GM23248 (cell line): ENCODE results near the gene KCTD1. TPM values are rescaled to one million over a fixed set of nuclear protein-coding genes. Genes with fewer than 3 reads are reported as not detected.

ENCODE experiments used
- DNase-seq: peaks from one replicate; pipeline ENCODE4 v3.0.0-alpha.2; 2015
- H2AFZ ChIP-seq: fragments of 200-600 bp; sonication (generic); 2 replicates; pipeline ENCODE4 v1.6.1; 2016; ENCODE audit warnings: antibody characterized with exemption
- H3F3A ChIP-seq: fragments of 200-600 bp; sonication (generic); 2 replicates; pipeline ENCODE4 v1.6.1; 2016; ENCODE audit warnings: mild to moderate bottlenecking, antibody characterized with exemption, mixed run types; ENCODE audit not compliant: insufficient read depth
- H3K27ac ChIP-seq: fragments of 200-600 bp; sonication (generic); 2 replicates; pipeline ENCODE4 v1.5.1; 2016; ENCODE audit warnings: mild to moderate bottlenecking
- H3K27me3 ChIP-seq: fragments of 200-600 bp; sonication (generic); replicated peaks from 2 replicates; pipeline ENCODE4 v1.6.1; 2016; ENCODE audit warnings: mild to moderate bottlenecking; ENCODE audit not compliant: insufficient read depth
- H3K36me3 ChIP-seq: fragments of 200-600 bp; sonication (generic); 2 replicates; pipeline ENCODE4 v1.6.1; 2016; ENCODE audit warnings: low read depth, mild to moderate bottlenecking
- H3K4me1 ChIP-seq: fragments of 200-600 bp; sonication (generic); 2 replicates; pipeline ENCODE4 v1.6.1; 2016; ENCODE audit warnings: mild to moderate bottlenecking; ENCODE audit not compliant: insufficient read depth
- H3K4me2 ChIP-seq: fragments of 200-600 bp; sonication (generic); one replicate; pipeline ENCODE4 v1.6.1; 2016; ENCODE audit warnings: mild to moderate bottlenecking; ENCODE audit not compliant: unreplicated experiment
- H3K4me3 ChIP-seq: fragments of 200-600 bp; sonication (generic); 2 replicates; pipeline ENCODE4 v1.5.1; 2016; ENCODE audit warnings: mild to moderate bottlenecking
- H3K79me2 ChIP-seq: fragments of 200-600 bp; sonication (generic); 2 replicates; pipeline ENCODE4 v1.6.1; 2016; ENCODE audit warnings: mild to moderate bottlenecking; ENCODE audit not compliant: insufficient read depth
- H3K9ac ChIP-seq: fragments of 200-600 bp; sonication (generic); 2 replicates; pipeline ENCODE4 v1.6.1; 2016; ENCODE audit warnings: mild to moderate bottlenecking
- H3K9me2 ChIP-seq: fragments of 200-600 bp; sonication (generic); 2 replicates; pipeline ENCODE4 v1.6.1; 2016; ENCODE audit warnings: mixed run types, mild to moderate bottlenecking, moderate library complexity; ENCODE audit not compliant: insufficient read depth
- H3K9me3 ChIP-seq: fragments of 200-600 bp; sonication (generic); one replicate; pipeline ENCODE4 v1.6.1; 2017; ENCODE audit warnings: low read depth
- H4K20me1 ChIP-seq: fragments of 200-600 bp; sonication (generic); 2 replicates; pipeline ENCODE4 v1.6.0; 2016; ENCODE audit not compliant: insufficient read depth
- EZH2 ChIP-seq: fragments of 200-600 bp; sonication (generic); IDR thresholded peaks from 2 replicates; pipeline ENCODE4 v1.6.1; 2018; ENCODE audit warnings: antibody characterized with exemption, mild to moderate bottlenecking; ENCODE audit not compliant: insufficient read depth, poor library complexity, severe bottlenecking
- EZH2phosphoT487 ChIP-seq: fragments of 200-600 bp; sonication (generic); IDR thresholded peaks from 2 replicates; pipeline ENCODE4 v1.6.1; 2018; ENCODE audit warnings: antibody characterized with exemption, moderate library complexity, mild to moderate bottlenecking, low read depth; ENCODE audit not compliant: insufficient read depth
- WGBS, 2 experiments: methylation state at CpG; one replicate each; pipeline ENCODE4 v1.1.6; 2015 to 2017; ENCODE audit warnings: low lambda C conversion rate in 2 of 2, low coverage in 1 of 2; ENCODE audit errors: missing lambda C conversion rate in 2 of 2; 5-methylcytosine and 5-hydroxymethylcytosine counted together
- in situ Hi-C: fragments of 300-500 bp; cut with MboI; formaldehyde crosslinking; loops from 2 replicates; pipeline ENCODE4 v1.15.0; 2020
- polyA plus RNA-seq: library from polyadenylated mRNA; unstranded; fragments of >200 nt; fragmentation: Nextera tagmentation; extraction: Ambion mirVana; gene quantifications from 2 replicates; pipeline ENCODE4 v1.2.1, GENCODE V29; 2016
- total RNA-seq: library from RNA; depleted of rRNA; stranded (reverse); fragments of >200 nt; shearing (Covaris generic); gene quantifications from 2 replicates; pipeline ENCODE4 v1.2.3, GENCODE V29; 2014

Gene KCTD1
- total and polyA plus RNA-seq, 2 experiments from 2014 or later = 5.7 to 17.9 TPM

DNA sequence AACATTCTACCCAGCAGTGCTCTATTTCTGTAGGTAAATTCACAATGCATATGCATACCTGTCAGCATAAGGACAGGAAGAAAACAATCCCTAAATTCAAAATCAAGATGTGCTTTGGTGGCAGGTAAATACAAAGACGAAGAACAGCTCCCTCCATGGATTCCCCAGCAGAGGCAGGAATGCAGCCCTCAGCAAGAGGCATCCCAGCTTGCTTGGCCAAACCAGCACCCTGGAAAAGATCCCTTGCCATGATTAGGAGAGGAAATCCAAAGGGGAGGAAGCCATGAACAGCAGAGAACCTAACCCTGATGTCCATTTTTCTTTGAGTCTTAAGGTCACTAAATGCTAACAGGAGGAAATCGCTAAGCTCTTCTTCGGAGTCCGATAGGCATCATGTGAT is 91.2 kb downstream of the KCTD1 start:
- no peaks in the 10 kb centered on the region for H3K79me2 ChIP-seq

DNA sequence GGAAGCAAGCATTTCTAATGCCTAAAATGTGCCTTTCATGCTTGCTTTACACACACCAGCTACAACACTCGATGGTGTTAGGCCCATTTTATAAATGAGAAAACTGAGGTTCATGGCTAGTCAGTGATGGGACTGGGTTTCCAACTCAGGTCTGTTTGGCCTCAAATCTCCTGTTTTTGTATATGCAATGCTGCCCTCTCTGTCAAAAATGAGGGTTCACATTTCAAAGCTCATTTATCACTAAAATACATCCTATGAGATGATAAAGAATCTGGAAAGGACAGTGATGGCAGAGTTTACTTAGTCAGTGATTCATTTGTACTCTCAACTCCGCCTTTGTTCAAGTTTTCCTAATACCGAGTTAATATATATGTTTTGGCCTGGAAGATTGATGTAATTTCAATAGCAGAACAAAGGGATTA is 92.3 kb downstream of the KCTD1 start:
- H4K20me1 ChIP-seq = no peaks in the 10 kb centered on the region
- peaks cover 12% of the 10 kb centered on the region for H3K4me1 ChIP-seq
- no peak overlapping the region for H3K9ac ChIP-seq
- in situ Hi-C loops = no loop called here
- no peak for DNase-seq
- no peaks in the 10 kb centered on the region for H3K27me3 ChIP-seq
- H3K27ac ChIP-seq = no peak overlapping the region
- no peak overlapping the region for H3K4me2 ChIP-seq
- no peaks in the 10 kb centered on the region for H3K9me2 ChIP-seq
- H3F3A ChIP-seq = 0 out of 2 replicates have a peak, but pooled peaks cover 5% of the 10 kb centered on the region
- no peak overlapping the region for H2AFZ ChIP-seq
- TF ChIP-seq EZH2 (no peak), EZH2phosphoT487 (no peak)
- 84 to 85% methylated on average over 3 of the region's 3 CpGs for WGBS, 2 experiments
- H3K9me3 ChIP-seq = no peaks in the 10 kb centered on the region
- H3K79me2 ChIP-seq = no peaks in the 10 kb centered on the region
- no peak overlapping the region for H3K4me3 ChIP-seq
- peaks cover 7% of the 10 kb centered on the region; the same call in 1 of the 2 replicates for H3K36me3 ChIP-seq

More for the DNA sequence above, 91.2 kb downstream of the KCTD1 start:
- H3K4me1 ChIP-seq = peaks cover 12% of the 10 kb centered on the region
- in situ Hi-C loops = no loop called here
- no peak overlapping the region for H3K4me3 ChIP-seq
- H3K9ac ChIP-seq = no peak overlapping the region
- H4K20me1 ChIP-seq = no peaks in the 10 kb centered on the region
- no peak for TF ChIP-seq EZH2phosphoT487
- no peak for TF ChIP-seq EZH2
- no peaks in the 10 kb centered on the region for H3K27me3 ChIP-seq
- no peak overlapping the region for H3K27ac ChIP-seq
- peaks cover 7% of the 10 kb centered on the region; the same call in 1 of the 2 replicates for H3K36me3 ChIP-seq
- WGBS, 2 experiments = 98% methylated on average over 4 of the region's 4 CpGs
- no peak for DNase-seq
- 0 out of 2 replicates have a peak, but pooled peaks cover 5% of the 10 kb centered on the region for H3F3A ChIP-seq
- no peak overlapping the region for H2AFZ ChIP-seq
- no peaks in the 10 kb centered on the region for H3K9me2 ChIP-seq
- no peak overlapping the region for H3K4me2 ChIP-seq
- H3K9me3 ChIP-seq = no peaks in the 10 kb centered on the region

DNA sequence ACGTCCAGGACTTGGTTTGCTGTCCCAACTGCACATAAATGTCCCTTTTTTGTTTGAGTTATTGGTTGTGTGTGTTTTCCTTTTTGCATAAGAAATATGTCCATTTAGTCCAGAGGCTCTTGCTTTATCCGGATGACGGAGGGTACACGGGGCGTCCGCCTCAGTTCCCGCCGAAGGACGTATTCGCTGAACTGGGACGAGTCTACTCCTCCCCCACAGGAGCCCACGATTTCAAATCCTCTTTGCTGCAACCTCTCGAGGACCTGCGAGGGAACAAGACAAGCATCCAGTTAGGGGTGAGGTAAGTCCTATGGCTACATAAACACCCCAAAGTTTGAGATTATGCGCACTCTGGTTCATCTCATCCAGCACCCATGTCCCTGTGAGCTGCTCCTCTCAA is 92.7 kb downstream of the KCTD1 start:
- 0 out of 2 replicates have a peak, but pooled peaks cover 5% of the 10 kb centered on the region for H3F3A ChIP-seq
- no peak overlapping the region for H3K4me3 ChIP-seq
- TF ChIP-seq EZH2 = no peak
- TF ChIP-seq EZH2phosphoT487 = no peak
- 93 to 94% methylated on average over 14 to 15 of the region's 15 CpGs for WGBS, 2 experiments
- no peaks in the 10 kb centered on the region for H3K9me2 ChIP-seq
- H3K27me3 ChIP-seq = no peaks in the 10 kb centered on the region
- no peaks in the 10 kb centered on the region for H4K20me1 ChIP-seq
- no peak overlapping the region for H2AFZ ChIP-seq
- no peak overlapping the region for H3K27ac ChIP-seq
- H3K36me3 ChIP-seq = peaks cover 7% of the 10 kb centered on the region; the same call in 1 of the 2 replicates
- H3K4me2 ChIP-seq = no peak overlapping the region
- no peak for DNase-seq
- H3K4me1 ChIP-seq = peaks cover 12% of the 10 kb centered on the region
- H3K9ac ChIP-seq = no peak overlapping the region
- in situ Hi-C loops = no loop called here
- H3K79me2 ChIP-seq = no peaks in the 10 kb centered on the region
- no peaks in the 10 kb centered on the region for H3K9me3 ChIP-seq

DNA sequence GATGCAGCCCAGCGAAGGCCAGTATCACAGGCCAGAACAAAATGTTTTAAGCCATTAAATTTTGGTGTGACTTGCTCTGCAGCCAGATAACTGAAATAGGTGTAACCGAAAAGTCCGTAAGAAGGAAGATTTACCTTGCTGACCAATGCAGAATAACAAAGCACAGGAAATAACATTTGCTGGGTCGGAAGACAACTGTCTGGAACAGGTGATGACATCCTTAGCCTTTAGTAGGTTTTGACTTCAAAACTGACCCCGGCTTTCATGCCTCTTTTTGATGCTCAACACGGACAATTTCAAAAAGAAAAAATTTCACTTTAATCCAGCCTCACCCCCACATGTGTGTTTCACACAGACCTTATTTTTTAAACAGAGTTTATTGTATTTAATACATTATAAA is 93.7 kb downstream of the KCTD1 start:
- Histone ChIP-seq H3K9ac (no peak overlapping the region), H3F3A (0 out of 2 replicates have a peak, but pooled peaks cover 5% of the 10 kb centered on the region), H3K4me2 (no peak overlapping the region), H3K4me3 (no peak overlapping the region), H3K79me2 (no peaks in the 10 kb centered on the region), H3K9me2 (no peaks in the 10 kb centered on the region), H3K4me1 (peaks cover 12% of the 10 kb centered on the region), H3K27ac (no peak overlapping the region), H3K27me3 (no peaks in the 10 kb centered on the region), H2AFZ (no peak overlapping the region), H3K9me3 (no peaks in the 10 kb centered on the region), H3K36me3 (peaks cover 7% of the 10 kb centered on the region; the same call in 1 of the 2 replicates), H4K20me1 (no peaks in the 10 kb centered on the region)
- no peak for DNase-seq
- in situ Hi-C loops = no loop called here
- 88 to 89% methylated on average over 6 of the region's 6 CpGs for WGBS, 2 experiments
- TF ChIP-seq EZH2phosphoT487 = no peak
- no peak for TF ChIP-seq EZH2

DNA sequence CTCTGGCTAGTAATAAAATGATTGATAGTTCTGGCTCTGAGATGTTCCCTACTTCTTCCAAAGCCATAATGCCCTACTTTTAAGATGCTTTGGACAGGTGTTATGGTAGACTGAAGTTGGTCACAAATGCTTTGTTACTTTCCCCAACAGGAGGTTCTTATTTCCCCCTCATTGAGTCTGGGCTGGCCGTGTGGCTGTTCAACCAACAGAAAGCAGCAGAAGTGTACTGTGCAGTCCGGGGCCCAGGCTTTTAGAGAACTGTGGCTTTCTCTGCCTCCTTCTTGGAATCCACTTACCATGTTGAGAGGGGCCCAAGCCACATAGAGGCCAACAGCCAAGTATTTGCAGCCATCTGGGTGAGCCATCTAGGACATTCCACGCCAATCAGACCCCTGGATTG is 94.2 kb downstream of the KCTD1 start:
- Histone ChIP-seq H4K20me1 (no peaks in the 10 kb centered on the region), H3K4me3 (no peak overlapping the region), H2AFZ (no peak overlapping the region), H3K79me2 (no peaks in the 10 kb centered on the region), H3K9me3 (no peaks in the 10 kb centered on the region), H3K27ac (no peak overlapping the region), H3K27me3 (no peaks in the 10 kb centered on the region), H3K4me2 (no peak overlapping the region), H3K9ac (no peak overlapping the region), H3K36me3 (peaks cover 7% of the 10 kb centered on the region; the same call in 1 of the 2 replicates), H3F3A (0 out of 2 replicates have a peak, but pooled peaks cover 3% of the 10 kb centered on the region), H3K9me2 (no peaks in the 10 kb centered on the region), H3K4me1 (peaks cover 10% of the 10 kb centered on the region)
- 83 to 85% methylated on average over 3 of the region's 3 CpGs for WGBS, 2 experiments
- DNase-seq = no peak
- in situ Hi-C loops = no loop called here
- no peak for TF ChIP-seq EZH2
- no peak for TF ChIP-seq EZH2phosphoT487
